ENCODE data around the gene CNR2.
A peak's percentile ranks its signal among the peaks of the same experiment; 100 is the strongest.
"Not testable (repeated sequence)": the region's sequence is repeated elsewhere in the genome, so short reads cannot be mapped to it uniquely, and the experiment has no call there.

Gene CNR2

GRCh38 chr1:23916209-23917131 is 3.3 kb upstream of the CNR2 start:
- DNase-seq (ENCODE audit: low read depth), result peak; percentile 9

GRCh38 chr1:23915466-23915865 is 2.3 kb upstream of the CNR2 start:
- DNase-seq (ENCODE audit: low read depth), result no peak

DNA sequence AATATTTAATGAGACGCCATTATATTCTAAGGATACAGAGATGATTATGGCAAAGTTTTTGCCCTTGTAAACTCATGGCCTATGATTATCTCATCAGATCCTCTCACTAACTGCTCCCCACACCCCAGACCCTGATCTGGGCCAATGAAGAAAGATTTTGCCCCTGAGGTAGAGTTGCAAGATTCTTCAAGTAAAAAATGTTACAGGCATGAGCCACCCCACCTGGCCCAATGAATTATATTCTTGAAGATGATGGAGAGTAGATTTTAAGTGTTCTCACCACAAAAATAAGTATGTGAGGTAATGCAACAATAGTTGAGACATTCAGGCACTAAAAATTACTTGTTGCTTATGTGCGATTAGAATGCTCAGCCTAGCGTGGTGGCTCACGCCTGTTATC is 1.8 kb upstream of the CNR2 start:
- no peak for DNase-seq (ENCODE audit: low read depth)

DNA sequence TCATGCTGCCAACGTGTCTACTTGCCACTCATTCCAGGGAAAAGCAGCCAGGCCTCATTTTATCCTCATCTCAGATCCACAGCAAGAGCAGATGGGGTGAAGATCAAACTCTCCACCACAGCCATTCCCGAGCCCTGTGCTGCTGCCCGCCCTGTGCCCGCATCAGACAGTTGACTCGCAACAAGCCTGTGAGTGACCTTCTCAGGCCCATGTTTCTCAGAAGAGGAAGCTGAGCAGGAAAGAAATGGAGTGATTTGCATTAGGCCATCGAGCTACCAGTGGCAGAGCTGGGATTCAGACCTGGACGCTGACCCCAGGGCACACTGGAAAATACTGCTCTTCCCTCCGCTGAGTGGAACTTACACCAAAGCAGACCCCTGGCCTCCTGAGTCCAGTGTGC is 1.2 kb downstream of the CNR2 start:
- no peak for DNase-seq (ENCODE audit: low read depth)

DNA sequence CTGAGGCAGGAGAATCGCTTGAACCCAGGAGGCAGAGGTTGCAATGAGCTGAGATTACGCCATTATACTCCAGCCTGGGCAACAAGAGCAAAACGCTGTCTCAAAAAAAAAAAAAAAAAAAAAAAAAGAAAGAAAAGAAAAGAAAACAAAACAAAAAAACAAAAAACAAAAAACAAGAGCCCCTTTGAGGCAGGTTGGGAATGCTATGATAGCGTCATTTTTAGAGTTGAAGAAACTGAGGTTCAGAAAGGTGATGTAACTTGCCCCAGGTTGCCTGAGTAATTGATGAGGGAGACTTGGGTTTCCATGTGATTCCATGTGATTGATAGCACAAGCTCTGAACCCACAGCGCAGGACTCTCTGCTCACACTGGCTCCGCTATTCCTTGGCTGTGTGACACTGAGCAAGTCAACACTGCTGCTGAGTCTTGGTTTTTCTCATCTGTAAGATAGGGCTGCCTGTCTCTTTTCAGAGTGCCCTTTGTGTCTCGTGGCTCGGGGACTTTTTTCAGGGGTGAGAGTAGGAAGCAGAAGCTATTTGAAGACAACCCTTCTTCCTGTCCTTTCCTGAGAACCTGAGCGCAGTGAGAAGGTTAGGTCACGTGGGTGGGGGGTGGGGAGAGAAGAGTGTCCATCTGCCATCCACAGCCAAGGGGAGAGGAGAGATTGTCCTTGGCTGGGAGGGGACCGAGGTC is 2.5 kb downstream of the CNR2 start:
- no peak for DNase-seq (ENCODE audit: low read depth)

DNA sequence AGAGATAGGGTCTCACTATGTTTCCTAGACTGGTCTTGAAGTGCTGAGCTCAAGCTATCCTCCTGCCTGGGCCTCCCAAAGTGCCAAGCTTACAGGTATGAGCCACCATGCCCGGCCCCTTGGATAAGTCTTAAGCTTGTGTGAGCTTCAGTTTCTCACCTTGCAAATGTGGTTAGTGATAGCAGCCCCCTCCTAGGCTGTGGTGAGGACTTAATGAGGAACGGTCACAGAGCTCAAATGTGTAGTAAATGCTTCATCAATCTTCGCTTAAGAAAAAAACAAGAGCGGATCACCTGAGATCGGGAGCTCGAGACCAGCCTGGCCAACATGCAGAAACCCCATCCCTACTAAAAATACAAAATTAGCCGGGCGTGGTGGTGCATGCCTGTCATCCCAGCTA is 3.0 kb downstream of the CNR2 start:
- no peak for DNase-seq (ENCODE audit: low read depth)

- DNase-seq (ENCODE audit: low read depth), result no peak
Measured at GRCh38 chr1:23909412-23909811, 3.8 kb downstream of the CNR2 start.

- DNase-seq (ENCODE audit: low read depth), result no peak
Measured at GRCh38 chr1:23908453-23909341, 4.5 kb downstream of the CNR2 start.

DNA sequence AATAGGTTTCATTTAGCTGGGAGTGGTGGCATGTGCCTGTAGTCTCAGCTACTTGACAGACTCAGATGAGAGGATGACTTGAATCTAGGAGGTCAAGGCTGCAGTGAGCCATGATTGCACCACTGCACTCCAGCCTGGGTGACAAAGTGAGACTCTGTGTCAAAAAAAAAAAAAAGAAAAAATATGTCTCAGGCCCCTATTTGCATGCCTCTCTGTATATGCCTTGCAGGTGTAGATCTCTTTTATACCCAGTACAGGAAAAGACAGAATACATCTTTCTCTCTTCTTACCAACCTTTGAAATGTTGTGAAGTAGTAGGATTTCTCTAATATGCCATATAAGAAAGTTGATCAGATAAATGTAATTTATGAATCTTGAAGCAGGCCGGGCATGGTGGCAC is 6.4 kb downstream of the CNR2 start:
- DNase-seq (ENCODE audit: low read depth), result no peak

DNA sequence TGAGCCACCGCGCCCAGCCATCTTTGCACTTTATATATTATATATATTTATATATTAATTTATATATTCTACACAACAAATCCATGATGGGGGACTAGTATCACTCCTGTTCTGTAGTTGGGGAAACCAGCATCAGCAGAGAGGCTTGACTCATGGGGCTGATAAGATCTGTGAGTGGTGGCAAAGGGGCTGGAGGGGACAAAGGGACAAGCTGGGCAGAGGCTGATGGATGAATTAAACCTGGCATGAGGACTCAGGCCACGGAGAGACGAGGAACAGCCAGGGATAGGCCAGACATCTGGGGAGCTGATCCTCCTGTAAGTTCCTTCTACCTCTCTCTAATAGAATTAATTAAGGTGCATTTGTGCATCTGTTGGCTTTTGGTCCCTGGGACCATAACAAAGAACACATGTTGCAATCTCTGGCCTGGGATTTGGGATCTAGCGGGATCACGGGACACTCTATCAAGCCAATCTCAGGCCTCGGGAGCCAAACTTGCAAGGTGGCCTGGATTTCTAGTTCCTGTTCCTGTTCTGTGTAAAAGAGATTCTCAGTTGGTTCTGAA is 7.6 kb downstream of the CNR2 start:
- DNase-seq (ENCODE audit: low read depth), result no peak

GRCh38 chr1:23904748-23905357 is 8.3 kb downstream of the CNR2 start:
- DNase-seq (ENCODE audit: low read depth), result no peak

DNA sequence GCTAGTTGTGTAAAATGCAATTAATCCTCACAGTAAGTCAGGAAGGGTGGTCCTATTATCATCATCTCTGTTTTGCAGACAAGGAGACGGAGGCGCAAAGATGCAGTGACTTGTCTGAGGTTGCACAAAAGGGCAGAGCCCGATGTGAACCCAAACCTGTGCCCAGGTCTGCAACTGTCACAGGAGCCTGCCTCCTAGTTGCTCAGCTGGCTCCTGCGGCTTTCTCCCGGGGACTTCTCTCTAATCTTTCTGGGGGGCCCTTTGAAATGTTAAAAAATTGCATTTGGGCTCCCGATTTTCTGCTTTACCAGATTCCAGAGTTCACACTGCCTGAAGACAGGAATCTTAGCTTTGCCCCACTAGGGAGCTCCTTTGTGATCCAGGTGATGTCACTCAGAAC is 9.4 kb downstream of the CNR2 start:
- DNase-seq (ENCODE audit: low read depth), result no peak

DNA sequence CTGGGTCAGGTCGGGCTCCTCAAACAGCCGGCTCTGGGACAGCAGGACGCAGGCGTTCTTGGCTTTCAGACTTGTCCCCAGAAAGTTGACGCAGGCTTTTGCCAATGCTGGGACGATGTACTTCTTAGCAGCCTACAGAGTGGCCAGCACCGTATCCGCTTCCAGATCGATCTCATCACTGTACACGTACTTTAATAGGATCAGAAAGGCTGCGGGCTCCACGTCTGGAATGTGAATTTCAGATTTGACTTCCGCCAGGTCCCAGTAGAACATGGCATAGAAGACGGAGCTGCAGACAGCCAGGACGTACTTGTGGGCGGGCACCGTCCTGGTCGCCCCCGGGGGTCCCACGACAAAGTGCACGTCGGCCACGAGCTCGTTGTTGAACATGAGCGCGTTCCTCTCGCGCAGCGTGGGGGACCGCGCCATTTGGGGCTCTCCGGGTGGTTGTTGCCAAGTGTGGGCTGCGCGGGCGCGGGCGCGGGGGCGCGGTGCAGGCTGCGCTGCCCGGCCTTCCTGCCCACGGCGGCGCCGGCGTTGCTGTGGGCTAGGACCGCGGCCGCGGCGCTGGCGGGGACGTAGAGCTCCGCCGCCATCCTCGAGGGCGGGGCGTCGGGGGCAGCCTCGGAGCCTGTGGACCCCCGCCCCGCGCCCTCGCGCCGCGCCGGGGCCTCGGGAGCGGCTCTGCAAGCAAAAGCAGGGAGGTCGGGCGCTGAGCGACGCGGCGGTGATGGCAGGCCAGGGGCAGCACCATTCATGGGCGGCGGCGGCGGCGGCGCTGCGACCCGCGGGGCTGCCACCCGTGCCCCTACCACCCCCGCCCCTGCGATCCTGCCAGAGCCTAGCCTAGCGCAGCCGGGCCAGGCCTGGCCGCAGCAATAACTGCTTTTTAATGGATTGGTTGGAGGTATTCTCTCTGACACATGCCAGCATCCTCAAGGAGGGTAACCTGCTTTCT is 10.6 kb downstream of the CNR2 start:
- DNase-seq (ENCODE audit: low read depth), result no peak

GRCh38 chr1:23900017-23900416 is 13.1 kb downstream of the CNR2 start:
- not testable (repeated sequence) for DNase-seq (ENCODE audit: low read depth)

DNA sequence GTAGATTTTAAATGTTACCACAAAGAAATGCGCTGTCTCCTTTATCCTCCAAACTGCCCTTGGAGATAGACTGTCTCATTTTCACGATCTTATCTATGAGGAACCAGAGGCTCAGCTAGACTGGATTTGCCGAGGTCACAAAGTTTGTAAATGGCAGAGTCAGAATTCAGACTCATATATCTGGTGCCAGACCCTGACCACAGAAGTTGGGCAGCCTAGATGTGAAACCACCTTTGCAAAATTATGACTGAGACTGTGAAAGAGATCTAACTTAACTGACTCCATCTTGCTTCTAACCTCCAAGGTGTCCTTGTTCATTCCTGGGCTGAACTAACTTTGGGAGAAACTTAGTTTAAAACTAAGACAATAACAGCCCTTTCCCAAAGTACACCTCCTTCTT is 14.1 kb downstream of the CNR2 start:
- no peak for DNase-seq (ENCODE audit: low read depth)

DNA sequence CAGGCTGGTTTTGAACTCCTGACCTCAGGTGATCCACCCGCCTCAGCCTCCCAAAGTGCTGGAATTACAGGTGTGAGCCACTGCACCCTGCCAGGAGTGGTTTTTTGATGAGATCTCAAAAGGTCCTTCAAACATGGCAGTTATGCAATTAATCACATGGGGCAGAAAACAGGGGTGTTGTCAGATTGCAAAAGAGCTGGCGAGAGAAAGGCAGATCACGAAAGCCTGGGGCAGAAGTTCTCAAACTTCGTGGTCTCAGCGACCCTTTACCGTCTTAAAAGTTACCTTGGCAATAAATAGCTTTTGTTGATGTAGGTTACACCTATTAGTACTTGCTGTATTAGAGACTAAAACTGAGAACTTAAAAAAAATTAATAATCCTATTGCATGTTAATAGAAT is 16.1 kb downstream of the CNR2 start:
- no peak for DNase-seq (ENCODE audit: low read depth)

GRCh38 chr1:23896491-23896890 is 16.7 kb downstream of the CNR2 start:
- DNase-seq (ENCODE audit: low read depth), result no peak

DNA sequence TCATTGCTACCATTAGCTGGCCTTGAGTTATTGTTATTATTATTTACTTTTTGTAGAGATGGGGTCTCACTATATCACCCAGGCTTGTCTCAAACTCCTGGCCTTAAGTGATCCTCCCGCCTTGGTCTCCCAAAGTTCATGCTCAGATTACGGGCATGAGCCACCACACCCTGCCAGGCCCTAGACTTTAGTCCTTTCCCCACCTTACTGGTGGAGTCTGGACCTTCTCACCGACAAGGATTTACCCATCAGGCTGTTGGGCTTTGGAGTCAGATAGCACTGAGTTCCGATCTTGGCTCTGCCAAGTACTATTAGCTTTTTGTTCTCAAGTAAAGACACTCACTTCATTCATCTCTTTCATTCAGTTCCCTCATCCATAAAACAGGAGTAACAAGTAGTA is 17.2 kb downstream of the CNR2 start:
- no peak for DNase-seq (ENCODE audit: low read depth)

GRCh38 chr1:23895082-23895481 is 18.1 kb downstream of the CNR2 start:
- DNase-seq (ENCODE audit: low read depth), result no peak

GRCh38 chr1:23889074-23889473 is 24.1 kb downstream of the CNR2 start:
- DNase-seq (ENCODE audit: low read depth), result no peak

GRCh38 chr1:23885222-23885621 is 27.9 kb downstream of the CNR2 start:
- DNase-seq (ENCODE audit: low read depth), result no peak
